Small intestine (tissue), 7 donors: ENCODE data around the gene ATP12A. TPM values are rescaled to one million over a fixed set of nuclear protein-coding genes. Genes with fewer than 3 reads are reported as not detected.

ENCODE experiments used
- DNase-seq, 2 donors: peaks; one replicate each; pipeline versions ENCODE4 v3.0.0 to v3.0.0-alpha.2; 2013
- FAIRE-seq: peaks from 2 replicates; lab custom pipeline; 2012; peaks lifted over from hg19 to GRCh38; lab: Jason Lieb, UNC
- H3K27ac ChIP-seq, 3 donors: one replicate each; pipeline ENCODE4 v1.5.1; 2013; ENCODE audit warnings: low read length in 2 of 3, mild to moderate bottlenecking in 2 of 3, control low read depth in 1 of 3, inconsistent platforms in 1 of 3, low read depth in 1 of 3, moderate library complexity in 1 of 3
- H3K27me3 ChIP-seq, 3 donors: one replicate each; pipeline ENCODE4 v1.6.1; 2013; ENCODE audit warnings: low read length in 3 of 3, inconsistent platforms in 1 of 3; ENCODE audit not compliant: control insufficient read depth in 3 of 3, insufficient read depth in 3 of 3
- H3K36me3 ChIP-seq, 3 donors: one replicate each; pipeline ENCODE4 v1.6.1; 2013; ENCODE audit warnings: low read length in 3 of 3, inconsistent platforms in 1 of 3, low read depth in 1 of 3, mild to moderate bottlenecking in 1 of 3, moderate library complexity in 1 of 3; ENCODE audit not compliant: control insufficient read depth in 3 of 3, insufficient read depth in 2 of 3
- H3K4me1 ChIP-seq, 3 donors: one replicate each; pipeline ENCODE4 v1.6.1; 2013; ENCODE audit warnings: low read length in 2 of 3, inconsistent platforms in 1 of 3, low read depth in 1 of 3, mild to moderate bottlenecking in 1 of 3, moderate library complexity in 1 of 3; ENCODE audit not compliant: control insufficient read depth in 3 of 3, insufficient read depth in 2 of 3
- H3K4me3 ChIP-seq, 3 donors: one replicate each; pipeline ENCODE4 v1.5.1; 2013; ENCODE audit warnings: low read length in 3 of 3, control low read depth in 1 of 3, inconsistent platforms in 1 of 3, low read depth in 1 of 3, mild to moderate bottlenecking in 1 of 3, moderate library complexity in 1 of 3
- H3K9me3 ChIP-seq, 2 donors: one replicate each; pipeline ENCODE4 v1.6.1; 2013; ENCODE audit warnings: low read depth in 1 of 2, low read length in 1 of 2; ENCODE audit not compliant: control insufficient read depth in 2 of 2, insufficient read depth in 1 of 2
- WGBS, 3 donors: extraction: QIAGEN DNeasy Blood & Tissue Kit; methylation state at CpG; one replicate each; pipeline ENCODE4 v1.1.7; 2013; 5-methylcytosine and 5-hydroxymethylcytosine counted together
- polyA plus RNA-seq, 4 donors: library from polyadenylated mRNA; stranded (reverse) in 3 of 4; unstranded in 1 of 4; fragments of 200-250 nt in 3 of 4; fragments of 120-200 nt in 1 of 4; gene quantifications; one replicate each; pipeline versions ENCODE4 v1.2.1 to v1.2.3, GENCODE V29; 2013
- donor health status: healthy with polysubstance abuse.
- donor health status: control.
- donor health status: control.
- donor health status: Bipolar disorder and iron deficiency.
- donor health status: healthy.

The ATP12A gene
- polyA plus RNA-seq, 4 donors = 0.01 TPM; not detected in 3

DNA sequence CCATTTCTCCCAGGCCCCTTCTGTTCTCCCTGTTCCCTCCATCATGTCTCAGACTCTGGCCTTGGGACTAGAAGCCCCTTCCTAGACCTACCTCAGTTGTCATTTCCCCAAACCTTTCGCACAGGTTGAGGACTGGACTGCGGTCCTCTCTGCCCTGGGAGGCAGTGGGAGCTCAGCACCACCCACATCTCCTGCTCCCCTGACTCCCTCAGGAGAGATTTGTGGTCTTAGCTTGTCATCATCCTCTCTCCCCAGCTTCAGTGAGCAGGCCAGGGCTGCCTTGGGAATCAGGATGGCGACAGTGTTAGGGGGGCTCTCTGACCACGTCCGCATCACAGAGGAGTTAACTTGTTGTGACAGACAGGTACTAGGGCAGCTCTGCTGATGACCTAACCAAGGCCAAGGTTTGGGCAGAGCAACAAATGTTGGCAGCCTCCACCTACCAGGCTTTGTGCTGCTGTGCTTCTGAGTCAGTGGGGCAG lies 58.2 kb downstream of the ATP12A start:
- H3K27ac ChIP-seq = no peak overlapping the region
- no peaks in the 10 kb centered on the region for H3K36me3 ChIP-seq
- H3K27me3 ChIP-seq = peaks cover 0 to 1% (median 0%) of the 10 kb centered on the region in 3 donors
- 92 to 97% (median 95%) methylated on average over 5 of the region's 5 CpGs for WGBS, 3 donors
- H3K4me3 ChIP-seq = no peak overlapping the region
- FAIRE-seq = no peak
- H3K4me1 ChIP-seq = no peaks in the 10 kb centered on the region
- DNase-seq = no peak
- H3K9me3 ChIP-seq = no peaks in the 10 kb centered on the region

DNA sequence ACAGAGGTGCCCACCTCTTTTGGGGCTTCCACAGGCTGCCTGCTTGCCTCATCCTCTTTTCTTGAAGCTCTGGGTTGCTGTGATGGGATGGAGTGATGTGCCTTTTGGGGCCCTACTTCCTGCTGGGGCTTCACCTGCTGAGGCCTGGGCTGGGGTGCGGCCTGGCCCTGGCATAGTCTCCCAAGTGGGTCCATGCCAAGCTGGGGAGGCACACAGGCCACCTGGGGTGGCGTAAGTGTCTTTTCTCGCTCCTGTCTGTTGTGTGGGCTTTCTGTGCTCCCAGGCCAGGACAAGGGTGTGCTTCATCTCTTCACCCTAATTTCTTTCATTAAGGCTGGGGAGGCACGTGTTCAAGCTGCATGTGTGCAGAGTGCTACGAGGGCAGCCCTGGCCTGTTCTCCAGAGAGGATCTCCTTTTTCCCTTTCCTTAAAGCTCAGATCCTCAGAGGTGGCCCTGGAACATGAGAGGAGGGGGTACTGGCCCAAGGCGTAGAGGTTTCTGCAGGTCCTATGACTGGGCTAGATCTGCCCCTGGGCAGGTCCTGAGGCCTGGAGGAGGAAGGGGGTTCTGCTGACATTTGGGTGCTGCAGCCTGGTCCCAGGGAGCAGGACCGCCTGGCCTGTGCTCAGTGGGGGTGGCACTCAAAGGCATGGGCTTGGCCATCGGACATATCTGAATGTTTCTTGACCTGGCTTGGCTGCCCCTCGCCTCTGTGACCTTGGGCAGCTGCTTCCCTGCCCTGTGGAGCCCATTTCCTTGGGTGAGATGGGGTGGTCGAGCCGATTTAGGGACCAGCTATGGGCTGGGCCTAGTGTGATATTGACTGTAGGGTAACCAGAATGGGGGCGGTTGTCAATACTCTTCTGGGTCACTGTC lies 60.0 kb downstream of the ATP12A start:
- H3K36me3 ChIP-seq = no peaks in the 10 kb centered on the region
- no peaks in the 10 kb centered on the region for H3K4me1 ChIP-seq
- H3K27ac ChIP-seq = no peak overlapping the region
- peaks cover 0 to 8% (median 4%) of the 10 kb centered on the region in 3 donors for H3K27me3 ChIP-seq
- H3K4me3 ChIP-seq = no peak overlapping the region
- 81 to 88% (median 82%) methylated on average over 10 to 12 of the region's 12 CpGs for WGBS, 3 donors
- no peaks in the 10 kb centered on the region for H3K9me3 ChIP-seq
- FAIRE-seq = no peak
- DNase-seq = no peak

DNA sequence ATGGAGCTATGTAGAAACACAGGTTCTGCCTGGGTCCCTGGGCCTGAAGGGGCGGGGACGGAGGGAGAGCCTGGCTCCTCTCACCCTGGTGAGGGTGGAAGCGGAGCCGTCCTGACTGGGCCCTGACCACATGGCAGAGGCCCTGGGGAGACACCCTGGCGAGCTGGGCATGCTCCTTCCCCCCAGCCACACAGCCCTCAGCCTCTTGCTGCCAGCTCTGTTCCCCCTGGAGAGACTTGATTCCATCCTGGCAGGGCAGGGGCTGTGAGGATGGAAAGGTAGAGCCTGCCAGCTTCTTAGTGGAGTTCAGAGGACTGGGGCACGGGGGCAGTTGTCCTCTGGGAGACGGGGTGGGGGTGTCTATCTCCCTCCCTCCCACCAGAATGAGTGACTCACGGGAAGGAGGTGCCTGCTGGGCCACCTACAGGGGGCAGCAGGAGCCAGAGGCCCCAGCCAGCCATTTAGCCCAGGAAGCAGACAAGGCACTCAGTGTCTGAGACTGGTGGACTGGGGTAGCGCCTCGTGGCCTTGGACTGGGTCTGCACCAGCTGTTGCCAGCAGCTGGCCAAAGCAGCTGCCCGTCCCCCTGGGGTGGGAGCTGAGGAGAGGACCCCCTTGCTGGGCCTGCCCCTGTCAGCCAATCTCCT lies 60.9 kb downstream of the ATP12A start:
- Histone ChIP-seq H3K36me3 (no peaks in the 10 kb centered on the region), H3K4me3 (no peak overlapping the region), H3K27ac (no peak overlapping the region), H3K4me1 (no peaks in the 10 kb centered on the region), H3K9me3 (no peaks in the 10 kb centered on the region), H3K27me3 (peaks cover 5 to 15% (median 6%) of the 10 kb centered on the region in 3 donors)
- DNase-seq = no peak
- WGBS, 3 donors = 55 to 75% (median 64%) methylated on average over 11 of the region's 11 CpGs
- FAIRE-seq = no peak

DNA sequence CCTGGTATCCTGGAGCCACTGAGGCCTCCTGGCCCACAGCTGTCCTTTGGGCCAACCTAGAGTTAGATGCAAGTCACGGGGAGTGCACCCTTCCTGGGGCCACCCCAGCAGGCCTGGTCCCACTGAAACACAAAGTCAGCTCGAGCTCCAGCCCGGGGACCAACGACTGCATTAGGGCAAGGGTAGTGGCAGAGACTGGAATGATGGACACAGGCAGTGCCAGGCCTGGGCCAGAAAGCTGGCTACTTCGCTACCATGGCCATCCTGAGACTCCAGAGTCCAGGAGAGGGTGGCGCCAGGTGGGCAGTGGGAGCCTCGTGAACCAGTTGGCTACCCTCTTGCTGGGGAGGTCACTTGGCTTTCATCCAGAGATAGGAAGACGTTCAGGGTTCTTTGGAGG lies 61.6 kb downstream of the ATP12A start:
- DNase-seq = no peak
- Histone ChIP-seq H3K36me3 (no peaks in the 10 kb centered on the region), H3K9me3 (no peaks in the 10 kb centered on the region), H3K4me1 (no peaks in the 10 kb centered on the region), H3K27me3 (peaks cover 5 to 22% (median 12%) of the 10 kb centered on the region in 3 donors), H3K4me3 (no peak overlapping the region), H3K27ac (no peak overlapping the region)
- WGBS, 3 donors = 50 to 71% (median 56%) methylated on average over 8 of the region's 8 CpGs
- FAIRE-seq = no peak

DNA sequence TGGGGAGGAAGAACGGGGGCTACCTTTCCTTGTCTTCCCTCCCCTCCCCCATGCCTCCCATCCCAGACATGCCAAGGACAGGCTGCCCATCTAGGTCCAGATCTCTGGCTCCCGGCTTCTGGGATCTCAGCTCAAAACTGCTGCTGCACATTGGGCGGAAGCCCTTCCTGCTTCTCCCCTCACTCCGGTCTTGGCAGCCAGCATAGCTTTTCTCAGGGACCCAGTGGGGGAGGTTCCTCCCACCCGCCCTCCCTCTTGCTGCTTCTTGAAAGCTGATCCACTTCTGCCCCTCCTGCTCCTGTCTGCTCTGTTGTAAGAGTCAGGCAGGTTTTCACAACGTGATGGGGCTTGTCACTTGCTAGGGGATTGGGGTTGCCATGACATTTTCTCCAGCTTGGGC lies 62.1 kb downstream of the ATP12A start:
- H3K27ac ChIP-seq = no peak overlapping the region
- H3K9me3 ChIP-seq = no peaks in the 10 kb centered on the region
- FAIRE-seq (no peak), DNase-seq (no peak)
- no peaks in the 10 kb centered on the region for H3K36me3 ChIP-seq
- 34 to 46% (median 35%) methylated on average over 6 of the region's 6 CpGs for WGBS, 3 donors
- H3K27me3 ChIP-seq = peaks cover 7 to 26% (median 16%) of the 10 kb centered on the region in 3 donors
- H3K4me1 ChIP-seq = no peaks in the 10 kb centered on the region
- no peak overlapping the region for H3K4me3 ChIP-seq

DNA sequence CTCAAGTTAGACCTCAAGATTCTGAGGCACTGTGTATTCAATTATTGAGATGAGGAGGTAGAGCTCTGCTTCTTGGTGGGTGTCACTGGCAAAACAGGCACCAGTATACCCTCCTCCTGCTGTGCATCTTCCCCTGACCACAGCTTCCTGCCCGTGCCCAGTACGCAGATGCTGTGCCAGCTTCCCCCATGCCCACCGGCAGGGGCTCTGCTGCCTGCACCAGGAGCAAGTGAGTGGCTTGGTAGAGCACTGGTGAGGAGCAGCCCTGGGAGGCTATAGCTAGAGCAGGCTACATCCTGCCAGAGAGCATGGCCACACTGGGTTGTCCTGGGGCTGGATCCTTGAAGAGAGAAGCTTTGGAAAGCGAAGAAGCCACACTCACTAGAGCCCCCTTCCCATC lies 62.8 kb downstream of the ATP12A start:
- Histone ChIP-seq H3K27me3 (peaks cover 12 to 33% (median 23%) of the 10 kb centered on the region in 3 donors), H3K36me3 (no peaks in the 10 kb centered on the region), H3K9me3 (no peaks in the 10 kb centered on the region), H3K4me1 (no peaks in the 10 kb centered on the region), H3K4me3 (no peak overlapping the region), H3K27ac (no peak overlapping the region)
- FAIRE-seq (no peak), DNase-seq (no peak)
- WGBS, 3 donors = 46 to 67% (median 64%) methylated on average over 4 of the region's 4 CpGs

DNA sequence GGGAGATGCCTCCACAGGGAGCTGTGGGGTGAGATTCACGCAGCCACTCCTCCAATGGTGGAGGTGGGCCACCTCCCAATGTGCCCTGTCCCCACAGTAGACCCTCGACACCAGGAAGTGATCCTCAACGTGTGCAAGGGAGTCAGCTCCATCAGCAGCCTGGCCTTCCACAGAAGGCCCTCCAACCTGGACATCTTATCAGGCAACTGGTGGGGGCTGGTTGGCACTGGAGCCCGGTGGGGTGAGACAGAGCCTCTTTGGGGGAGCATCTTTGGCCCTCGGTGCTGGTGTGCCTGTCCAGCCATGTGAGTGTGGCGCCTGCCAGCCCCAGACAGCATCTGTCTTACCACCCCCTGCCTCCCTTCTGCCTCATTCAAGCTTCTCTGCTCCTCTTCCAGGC lies 64.0 kb downstream of the ATP12A start:
- no peak overlapping the region for H3K4me3 ChIP-seq
- H3K9me3 ChIP-seq = no peaks in the 10 kb centered on the region
- peaks cover 14 to 36% (median 24%) of the 10 kb centered on the region in 3 donors for H3K27me3 ChIP-seq
- H3K27ac ChIP-seq = no peak overlapping the region
- 39 to 67% (median 61%) methylated on average over 6 of the region's 6 CpGs for WGBS, 3 donors
- FAIRE-seq (no peak), DNase-seq (no peak)
- no peaks in the 10 kb centered on the region for H3K36me3 ChIP-seq
- no peaks in the 10 kb centered on the region for H3K4me1 ChIP-seq

DNA sequence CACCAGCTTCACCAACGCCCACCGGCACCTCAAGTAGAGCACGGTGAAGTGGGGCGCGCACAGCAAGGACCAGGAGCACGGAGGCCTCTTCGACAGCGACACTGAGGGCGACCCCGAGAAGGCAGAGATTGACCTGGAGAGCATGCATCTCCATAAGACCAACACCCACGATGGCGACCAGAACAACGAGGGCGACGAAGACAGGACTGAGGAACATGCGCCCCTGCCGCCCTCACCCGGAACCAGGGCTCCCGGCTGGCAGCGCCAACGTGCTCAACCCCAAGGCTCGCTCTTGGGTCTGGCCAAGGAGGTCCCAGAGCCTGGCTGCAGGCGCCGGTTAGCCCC lies 65.3 kb downstream of the ATP12A start:
- Histone ChIP-seq H3K36me3 (no peaks in the 10 kb centered on the region), H3K27ac (no peak overlapping the region), H3K4me3 (no peak overlapping the region), H3K9me3 (no peaks in the 10 kb centered on the region), H3K27me3 (peaks cover 14 to 40% (median 24%) of the 10 kb centered on the region in 3 donors), H3K4me1 (no peaks in the 10 kb centered on the region)
- FAIRE-seq (no peak), DNase-seq (no peak)
- WGBS, 3 donors = 46 to 56% (median 55%) methylated on average over 22 to 24 of the region's 24 CpGs
